HEK293T (cell line): ENCODE measurements around the gene OR4F6.
"Not testable (repeated sequence)": the region's sequence is repeated elsewhere in the genome, so short reads cannot be mapped to it uniquely, and the experiment has no call there.

ENCODE experiments used
- ARNT ChIP-seq: fragments of 450-650 bp; IDR thresholded peaks from 2 replicates; pipeline ENCODE4 v1.6.1; 2017; ENCODE audit warnings: mild to moderate bottlenecking
- BHLHE40 ChIP-seq: fragments of 450-650 bp; IDR thresholded peaks from 2 replicates; pipeline ENCODE4 v1.6.1; 2016; ENCODE audit warnings: mild to moderate bottlenecking, moderate library complexity, borderline replicate concordance
- CTBP1 ChIP-seq: fragments of 450-650 bp; IDR thresholded peaks from 2 replicates; pipeline ENCODE4 v1.6.1; 2016; ENCODE audit warnings: borderline replicate concordance
- ELF4 ChIP-seq: fragments of 450-650 bp; IDR thresholded peaks from 2 replicates; pipeline ENCODE4 v1.6.1; 2017; ENCODE audit warnings: antibody characterized with exemption
- FOXA1 ChIP-seq: fragments of 450-650 bp; IDR thresholded peaks from 2 replicates; pipeline ENCODE4 v1.6.1; 2016; ENCODE audit warnings: mild to moderate bottlenecking
- FOXM1 ChIP-seq: fragments of 450-650 bp; IDR thresholded peaks from 2 replicates; pipeline ENCODE4 v1.6.1; 2017; ENCODE audit warnings: mild to moderate bottlenecking, borderline replicate concordance
- SP1 ChIP-seq: fragments of 450-650 bp; IDR thresholded peaks from 2 replicates; pipeline ENCODE4 v1.6.1; 2017
- SUZ12 ChIP-seq: fragments of 450-650 bp; IDR thresholded peaks from 2 replicates; pipeline ENCODE4 v1.6.1; 2016; ENCODE audit warnings: mild to moderate bottlenecking
- TARDBP ChIP-seq: fragments of 450-650 bp; IDR thresholded peaks from 2 replicates; pipeline ENCODE4 v1.6.1; 2016

DNA sequence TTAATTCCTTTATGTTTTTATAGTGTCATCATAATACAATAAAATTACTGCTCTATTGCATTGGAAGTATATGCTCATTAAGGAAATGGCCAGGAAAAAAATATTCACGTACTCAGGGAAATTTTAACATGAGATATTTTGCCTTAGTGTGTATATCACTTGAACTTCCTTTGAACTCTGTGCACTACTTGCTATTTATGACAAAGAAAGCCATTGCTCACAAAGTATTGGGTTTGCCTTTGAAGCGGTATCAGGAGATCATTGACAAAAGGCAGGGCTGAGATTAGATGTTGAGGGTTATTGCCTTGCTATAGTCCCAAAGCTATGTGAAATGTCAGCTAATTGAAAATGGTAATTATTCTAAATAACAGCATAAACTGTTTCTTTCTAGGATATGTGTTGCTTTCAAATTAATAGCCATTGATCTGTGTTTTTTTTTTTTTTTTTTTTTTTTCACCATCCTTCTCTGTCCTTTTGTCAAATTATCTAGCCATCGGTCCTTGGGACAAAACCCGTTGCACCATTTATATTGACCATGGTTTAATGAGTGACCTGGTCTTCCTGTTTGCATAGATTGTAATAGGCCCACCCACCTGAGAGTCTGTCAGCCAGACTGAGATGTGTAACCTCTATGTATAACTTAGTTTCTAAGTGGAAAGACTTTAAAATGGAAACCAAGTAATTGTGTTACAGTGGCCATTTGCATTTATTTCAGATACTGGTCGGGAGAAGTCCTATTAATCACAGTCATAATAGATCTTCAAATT lies 14.6 kb upstream of the OR4F6 start:
- not testable (repeated sequence) for TF ChIP-seq ELF4, FOXA1, SP1, CTBP1, FOXM1, TARDBP, SUZ12, ARNT, BHLHE40
